ENCODE results near the gene ATG7.

The ATG7 gene

GRCh38 chr3:11331101-11331500 is 58.9 kb downstream of the ATG7 start:
- no peak for ATAC-seq
- TF ChIP-seq, protein P1, sequence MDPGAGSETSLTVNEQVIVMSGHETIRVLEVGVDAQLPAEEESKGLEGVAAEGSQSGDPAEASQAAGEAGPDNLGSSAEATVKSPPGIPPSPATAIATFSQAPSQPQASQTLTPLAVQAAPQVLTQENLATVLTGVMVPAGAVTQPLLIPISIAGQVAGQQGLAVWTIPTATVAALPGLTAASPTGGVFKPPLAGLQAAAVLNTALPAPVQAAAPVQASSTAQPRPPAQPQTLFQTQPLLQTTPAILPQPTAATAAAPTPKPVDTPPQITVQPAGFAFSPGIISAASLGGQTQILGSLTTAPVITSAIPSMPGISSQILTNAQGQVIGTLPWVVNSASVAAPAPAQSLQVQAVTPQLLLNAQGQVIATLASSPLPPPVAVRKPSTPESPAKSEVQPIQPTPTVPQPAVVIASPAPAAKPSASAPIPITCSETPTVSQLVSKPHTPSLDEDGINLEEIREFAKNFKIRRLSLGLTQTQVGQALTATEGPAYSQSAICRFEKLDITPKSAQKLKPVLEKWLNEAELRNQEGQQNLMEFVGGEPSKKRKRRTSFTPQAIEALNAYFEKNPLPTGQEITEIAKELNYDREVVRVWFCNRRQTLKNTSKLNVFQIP (CRISPR knock-in tag; IDR thresholded peaks at IDR 0.05; ENCODE audit: borderline replicate concordance, low read depth), result no peak
- TF ChIP-seq, protein P2, sequence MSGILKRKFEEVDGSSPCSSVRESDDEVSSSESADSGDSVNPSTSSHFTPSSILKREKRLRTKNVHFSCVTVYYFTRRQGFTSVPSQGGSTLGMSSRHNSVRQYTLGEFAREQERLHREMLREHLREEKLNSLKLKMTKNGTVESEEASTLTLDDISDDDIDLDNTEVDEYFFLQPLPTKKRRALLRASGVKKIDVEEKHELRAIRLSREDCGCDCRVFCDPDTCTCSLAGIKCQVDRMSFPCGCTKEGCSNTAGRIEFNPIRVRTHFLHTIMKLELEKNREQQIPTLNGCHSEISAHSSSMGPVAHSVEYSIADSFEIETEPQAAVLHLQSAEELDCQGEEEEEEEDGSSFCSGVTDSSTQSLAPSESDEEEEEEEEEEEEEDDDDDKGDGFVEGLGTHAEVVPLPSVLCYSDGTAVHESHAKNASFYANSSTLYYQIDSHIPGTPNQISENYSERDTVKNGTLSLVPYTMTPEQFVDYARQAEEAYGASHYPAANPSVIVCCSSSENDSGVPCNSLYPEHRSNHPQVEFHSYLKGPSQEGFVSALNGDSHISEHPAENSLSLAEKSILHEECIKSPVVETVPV (CRISPR knock-in tag; IDR thresholded peaks at IDR 0.05), result no peak
- TF ChIP-seq BACH2 (CRISPR knock-in tag; IDR thresholded peaks at IDR 0.05; ENCODE audit: borderline replicate concordance) (no peak), SNAI2 (CRISPR knock-in tag; IDR thresholded peaks at IDR 0.05) (no peak), ESRRG (CRISPR knock-in tag; IDR thresholded peaks at IDR 0.05) (no peak)

DNA sequence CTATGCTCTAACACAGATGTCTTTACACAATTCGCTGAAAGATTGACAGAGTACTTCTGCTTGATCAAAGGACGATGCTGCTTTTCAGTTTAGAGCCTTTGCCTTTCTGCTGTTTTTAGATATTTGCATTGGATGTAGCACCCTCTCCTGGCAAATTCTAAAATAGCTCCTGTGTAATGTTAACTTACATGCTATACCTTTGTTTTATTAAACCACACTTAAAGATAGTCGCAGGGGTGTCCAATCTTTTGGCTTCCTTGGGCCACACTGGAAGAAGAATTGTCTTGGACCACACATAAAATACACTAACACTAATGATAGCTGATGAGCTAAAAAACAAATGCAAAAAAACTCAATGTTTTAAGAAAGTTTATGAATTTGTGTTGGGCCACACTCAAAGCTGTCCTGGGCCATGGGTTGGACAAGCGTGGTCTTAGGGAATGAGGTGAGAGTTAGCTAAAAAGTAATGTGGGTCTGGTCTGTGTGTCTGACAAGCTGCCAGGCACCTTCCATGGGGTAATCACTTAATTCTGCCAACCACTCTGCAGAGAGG is 62.9 kb downstream of the ATG7 start:
- TF ChIP-seq, protein P3, sequence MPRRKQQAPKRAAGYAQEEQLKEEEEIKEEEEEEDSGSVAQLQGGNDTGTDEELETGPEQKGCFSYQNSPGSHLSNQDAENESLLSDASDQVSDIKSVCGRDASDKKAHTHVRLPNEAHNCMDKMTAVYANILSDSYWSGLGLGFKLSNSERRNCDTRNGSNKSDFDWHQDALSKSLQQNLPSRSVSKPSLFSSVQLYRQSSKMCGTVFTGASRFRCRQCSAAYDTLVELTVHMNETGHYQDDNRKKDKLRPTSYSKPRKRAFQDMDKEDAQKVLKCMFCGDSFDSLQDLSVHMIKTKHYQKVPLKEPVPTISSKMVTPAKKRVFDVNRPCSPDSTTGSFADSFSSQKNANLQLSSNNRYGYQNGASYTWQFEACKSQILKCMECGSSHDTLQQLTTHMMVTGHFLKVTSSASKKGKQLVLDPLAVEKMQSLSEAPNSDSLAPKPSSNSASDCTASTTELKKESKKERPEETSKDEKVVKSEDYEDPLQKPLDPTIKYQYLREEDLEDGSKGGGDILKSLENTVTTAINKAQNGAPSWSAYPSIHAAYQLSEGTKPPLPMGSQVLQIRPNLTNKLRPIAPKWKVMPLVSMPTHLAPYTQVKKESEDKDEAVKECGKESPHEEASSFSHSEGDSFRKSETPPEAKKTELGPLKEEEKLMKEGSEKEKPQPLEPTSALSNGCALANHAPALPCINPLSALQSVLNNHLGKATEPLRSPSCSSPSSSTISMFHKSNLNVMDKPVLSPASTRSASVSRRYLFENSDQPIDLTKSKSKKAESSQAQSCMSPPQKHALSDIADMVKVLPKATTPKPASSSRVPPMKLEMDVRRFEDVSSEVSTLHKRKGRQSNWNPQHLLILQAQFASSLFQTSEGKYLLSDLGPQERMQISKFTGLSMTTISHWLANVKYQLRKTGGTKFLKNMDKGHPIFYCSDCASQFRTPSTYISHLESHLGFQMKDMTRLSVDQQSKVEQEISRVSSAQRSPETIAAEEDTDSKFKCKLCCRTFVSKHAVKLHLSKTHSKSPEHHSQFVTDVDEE (CRISPR knock-in tag; IDR thresholded peaks at IDR 0.05), result no peak
- no peak for TF ChIP-seq ZNF8 (CRISPR knock-in tag; IDR thresholded peaks at IDR 0.05)
- TF ChIP-seq SNAI2 (CRISPR knock-in tag; IDR thresholded peaks at IDR 0.05), result no peak
- no peak for TF ChIP-seq TOX (CRISPR knock-in tag; IDR thresholded peaks at IDR 0.05; ENCODE audit: borderline replicate concordance)
- no peak for TF ChIP-seq CREB5 (CRISPR knock-in tag; IDR thresholded peaks at IDR 0.05; ENCODE audit: low read depth)
- no peak for TF ChIP-seq ISL1 (CRISPR knock-in tag; IDR thresholded peaks at IDR 0.05)
- TF ChIP-seq BACH2 (CRISPR knock-in tag; IDR thresholded peaks at IDR 0.05; ENCODE audit: borderline replicate concordance), result no peak
- TF ChIP-seq ZC3H10 (CRISPR knock-in tag; IDR thresholded peaks at IDR 0.05), result no peak
- no peak for TF ChIP-seq ZFP3 (CRISPR knock-in tag; IDR thresholded peaks at IDR 0.05)
- TF ChIP-seq PATZ1 (CRISPR knock-in tag; IDR thresholded peaks at IDR 0.05; ENCODE audit: borderline replicate concordance), result no peak
- TF ChIP-seq ZNF70 (CRISPR knock-in tag; IDR thresholded peaks at IDR 0.05), result no peak
- TF ChIP-seq GLIS3 (CRISPR knock-in tag; IDR thresholded peaks at IDR 0.05), result no peak
- ATAC-seq, result peak; percentile 97

DNA sequence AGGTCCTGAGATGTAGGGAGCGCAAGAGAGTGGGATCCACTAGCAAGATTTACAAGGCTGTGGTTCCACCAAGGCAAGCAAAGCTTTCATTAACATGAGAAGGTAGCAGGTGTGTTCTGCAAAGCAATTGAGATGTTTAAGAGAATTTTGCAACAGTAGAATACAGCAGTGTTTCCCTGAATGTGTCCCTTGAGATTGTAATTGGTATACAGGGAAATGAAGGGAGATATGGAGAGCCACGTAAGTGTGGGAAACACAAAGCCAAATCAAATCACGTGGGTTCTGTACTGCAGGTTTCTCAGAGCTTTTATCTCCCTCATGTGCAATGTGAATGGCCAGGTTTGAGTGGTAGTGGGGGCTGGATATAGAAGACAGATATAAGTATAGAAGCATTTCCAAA is 67.3 kb downstream of the ATG7 start:
- TF ChIP-seq TCF4 (CRISPR knock-in tag; IDR thresholded peaks at IDR 0.05; ENCODE audit: borderline replicate concordance) (no peak), PATZ1 (CRISPR knock-in tag; IDR thresholded peaks at IDR 0.05; ENCODE audit: borderline replicate concordance) (no peak), PPARA (CRISPR knock-in tag; IDR thresholded peaks at IDR 0.05; ENCODE audit: borderline replicate concordance) (no peak), ISL1 (CRISPR knock-in tag; IDR thresholded peaks at IDR 0.05) (no peak), CREB5 (CRISPR knock-in tag; IDR thresholded peaks at IDR 0.05; ENCODE audit: low read depth) (no peak), GLIS3 (CRISPR knock-in tag; IDR thresholded peaks at IDR 0.05) (no peak), ZFP3 (CRISPR knock-in tag; IDR thresholded peaks at IDR 0.05) (no peak), CSDC2 (CRISPR knock-in tag; IDR thresholded peaks at IDR 0.05) (no peak)
- TF ChIP-seq, protein P1 (CRISPR knock-in tag; IDR thresholded peaks at IDR 0.05; ENCODE audit: borderline replicate concordance, low read depth), result no peak
- TF ChIP-seq, protein P2 (CRISPR knock-in tag; IDR thresholded peaks at IDR 0.05), result no peak
- no peak for ATAC-seq
